Neural cell (in vitro differentiated cells): ENCODE results near the gene TSKU. TPM values are rescaled to one million over a fixed set of nuclear protein-coding genes. Genes with fewer than 3 reads are reported as not detected.

ENCODE experiments used
- H2AFZ ChIP-seq: fragments of 200-600, 300-800 bp; sonication (generic), shearing (Covaris generic); 2 replicates; pipeline ENCODE4 v1.6.0; 2014; ENCODE audit warnings: low read depth, mild to moderate bottlenecking, antibody characterized with exemption, low read length, moderate library complexity
- H3F3A ChIP-seq: fragments of 200-600 bp; shearing (Covaris generic); 2 replicates; pipeline ENCODE4 v1.6.1; 2016; ENCODE audit warnings: mild to moderate bottlenecking, moderate library complexity, mixed read lengths, antibody characterized with exemption, low read length; ENCODE audit not compliant: insufficient read depth, poor library complexity, severe bottlenecking
- H3K27ac ChIP-seq: fragments of 200-600, 300-800 bp; sonication (generic), shearing (Covaris generic); 2 replicates; pipeline ENCODE4 v1.5.1; 2014; ENCODE audit warnings: mild to moderate bottlenecking, low read length, moderate library complexity
- H3K27me3 ChIP-seq: fragments of 300-800, 200-600 bp; sonication (generic), shearing (Covaris generic); 2 replicates; pipeline ENCODE4 v1.6.0; 2014; ENCODE audit warnings: mild to moderate bottlenecking, low read depth, low read length, moderate library complexity; ENCODE audit not compliant: insufficient read depth
- H3K36me3 ChIP-seq: fragments of 300-800, 200-600 bp; sonication (generic), shearing (Covaris generic); 2 replicates; pipeline ENCODE4 v1.5.1; 2014; ENCODE audit warnings: mild to moderate bottlenecking, antibody characterized with exemption, low read length, moderate library complexity; ENCODE audit not compliant: insufficient read depth
- H3K4me2 ChIP-seq: fragments of 300-800, 200-600 bp; sonication (generic), shearing (Covaris generic); 2 replicates; pipeline ENCODE4 v1.6.0; 2014; ENCODE audit warnings: mild to moderate bottlenecking, low read length
- H3K4me3 ChIP-seq: fragments of 300-800, 200-600 bp; sonication (generic), shearing (Covaris generic); 2 replicates; pipeline ENCODE4 v1.5.1; 2014; ENCODE audit warnings: mild to moderate bottlenecking, low read length, moderate library complexity
- H3K79me2 ChIP-seq: fragments of 200-600 bp; shearing (Covaris generic); replicated peaks from 2 replicates; pipeline ENCODE4 v1.6.0; 2014; ENCODE audit warnings: mild to moderate bottlenecking, low read length, moderate library complexity; ENCODE audit not compliant: insufficient read depth
- H3K9ac ChIP-seq: fragments of 300-800, 200-600 bp; sonication (generic), shearing (Covaris generic); 2 replicates; pipeline ENCODE4 v1.6.1; 2016; ENCODE audit warnings: mild to moderate bottlenecking, low read length, mixed read lengths
- H3K9me2 ChIP-seq: fragments of 200-600 bp; shearing (Covaris generic); 2 replicates; pipeline ENCODE4 v1.6.1; 2016; ENCODE audit warnings: mild to moderate bottlenecking, low read length, mixed read lengths; ENCODE audit not compliant: insufficient read depth
- H3K9me3 ChIP-seq: fragments of 200-600, 300-800 bp; sonication (generic), shearing (Covaris generic); 2 replicates; pipeline ENCODE4 v1.6.1; 2016; ENCODE audit warnings: mild to moderate bottlenecking, mixed run types, low read length, moderate library complexity, mixed read lengths
- H4K20me1 ChIP-seq: fragments of 200-600 bp; shearing (Covaris generic); 2 replicates; pipeline ENCODE4 v1.6.1; 2016; ENCODE audit warnings: mild to moderate bottlenecking, mixed run types; ENCODE audit not compliant: insufficient read depth
- CTCF ChIP-seq: fragments of 450-650 bp; IDR thresholded peaks from 2 replicates; pipeline ENCODE4 v1.5.1; 2014; ENCODE audit warnings: antibody characterized with exemption, mild to moderate bottlenecking, moderate library complexity; ENCODE audit not compliant: poor library complexity, severe bottlenecking
- EP300 ChIP-seq: fragments of 450-650 bp; conservative IDR thresholded peaks from 2 replicates; pipeline ENCODE4 v1.6.1; 2014; ENCODE audit warnings: antibody characterized with exemption, mild to moderate bottlenecking, moderate library complexity; ENCODE audit not compliant: poor library complexity, severe bottlenecking
- EZH2 ChIP-seq: fragments of 200-600, 300-800 bp; shearing (Covaris generic), sonication (generic); IDR thresholded peaks from 2 replicates; pipeline ENCODE4 v1.6.1; 2014; ENCODE audit warnings: antibody characterized with exemption, low read length, borderline replicate concordance, mild to moderate bottlenecking; ENCODE audit not compliant: insufficient read depth, poor library complexity, severe bottlenecking
- MXI1 ChIP-seq: fragments of 450-650 bp; conservative IDR thresholded peaks from 2 replicates; pipeline ENCODE4 v1.6.1; 2014; ENCODE audit warnings: antibody characterized with exemption, mild to moderate bottlenecking; ENCODE audit not compliant: poor library complexity, severe bottlenecking
- POLR2AphosphoS5 ChIP-seq: IDR thresholded peaks from 2 replicates; pipeline ENCODE4 v1.6.1; 2012
- RAD21 ChIP-seq: fragments of 450-650 bp; conservative IDR thresholded peaks from 2 replicates; pipeline ENCODE4 v1.6.1; 2014; ENCODE audit warnings: antibody characterized with exemption, mild to moderate bottlenecking, moderate library complexity
- REST ChIP-seq: IDR thresholded peaks from 2 replicates; pipeline ENCODE4 v1.6.1; 2012; ENCODE audit warnings: borderline replicate concordance
- SMC3 ChIP-seq: fragments of 450-650 bp; conservative IDR thresholded peaks from 2 replicates; pipeline ENCODE4 v1.6.1; 2014; ENCODE audit warnings: antibody characterized with exemption, mild to moderate bottlenecking, moderate library complexity; ENCODE audit not compliant: poor library complexity
- TAF1 ChIP-seq: IDR thresholded peaks from 2 replicates; pipeline ENCODE4 v1.6.1; 2012; ENCODE audit warnings: low read depth
- polyA plus RNA-seq: library from polyadenylated mRNA; depleted of rRNA; stranded (reverse); fragments of >200 nt; gene quantifications from 2 replicates; pipeline ENCODE4 v1.2.3, GENCODE V29; 2014

The TSKU gene
- polyA plus RNA-seq, 1 donor from 2014 or later = 3.5 TPM

- Histone ChIP-seq H3K4me3 (no peak overlapping the region), H3K4me2 (no peak overlapping the region), H3K27me3 (no peaks in the 10 kb centered on the region), H2AFZ (no peak overlapping the region), H3K9me3 (no peaks in the 10 kb centered on the region), H3K36me3 (no peaks in the 10 kb centered on the region), H3F3A (no peaks in the 10 kb centered on the region), H3K9me2 (no peaks in the 10 kb centered on the region), H3K79me2 (no peaks in the 10 kb centered on the region), H4K20me1 (no peaks in the 10 kb centered on the region), H3K27ac (no peak overlapping the region), H3K9ac (no peak overlapping the region)
- no peak for TF ChIP-seq EP300
- no peak for TF ChIP-seq EZH2
- TF ChIP-seq RAD21 = no peak
- TF ChIP-seq CTCF = no peak
- TF ChIP-seq MXI1 = no peak
- no peak for TF ChIP-seq SMC3
- no peak for TF ChIP-seq REST
- TF ChIP-seq POLR2AphosphoS5 = no peak
- TF ChIP-seq TAF1 = no peak
Observed at GRCh38 chr11:76764941-76765665, 18.1 kb upstream of the TSKU start.

GRCh38 chr11:76765863-76766350 is 17.2 kb upstream of the TSKU start:
- H3K9me2 ChIP-seq = no peaks in the 10 kb centered on the region
- no peak overlapping the region for H3K27ac ChIP-seq
- H3K4me2 ChIP-seq = no peak overlapping the region
- H3K9ac ChIP-seq = no peak overlapping the region
- no peaks in the 10 kb centered on the region for H3K27me3 ChIP-seq
- no peaks in the 10 kb centered on the region for H3K79me2 ChIP-seq
- no peaks in the 10 kb centered on the region for H4K20me1 ChIP-seq
- H3K4me3 ChIP-seq = no peak overlapping the region
- no peak overlapping the region for H2AFZ ChIP-seq
- TF ChIP-seq SMC3 = no peak
- no peak for TF ChIP-seq POLR2AphosphoS5
- TF ChIP-seq MXI1 = no peak
- TF ChIP-seq EP300 = no peak
- TF ChIP-seq TAF1 = no peak
- no peak for TF ChIP-seq CTCF
- no peak for TF ChIP-seq REST
- H3K9me3 ChIP-seq = no peaks in the 10 kb centered on the region
- H3F3A ChIP-seq = no peaks in the 10 kb centered on the region
- H3K36me3 ChIP-seq = no peaks in the 10 kb centered on the region
